Right lobe of liver (tissue), 4 donors: ENCODE measurements around the gene PPP1R3F.

Experiments used
- POLR2A ChIP-seq: fragments of 450-650 bp; IDR thresholded peaks from one replicate; pipeline ENCODE4 v1.6.1; 2017; ENCODE audit warnings: antibody characterized with exemption, mild to moderate bottlenecking
- TF ChIP-seq, protein P1 (sequence below), 4 donors: fragments of 200-600 bp in 3 of 4; fragments of 450-650 bp in 1 of 4; IDR thresholded peaks; one replicate each; pipeline versions ENCODE4 v1.5.1 to v1.8.0; 2016 to 2022; ENCODE audit warnings: antibody characterized with exemption in 4 of 4, mild to moderate bottlenecking in 2 of 4
- donor health status: DM: no; HTN: no; CAD: no.
- donor health status: DM: no; HTN: no; CAD: no.
- donor health status: DM: no; HTN: yes; CAD: no.

DNA sequence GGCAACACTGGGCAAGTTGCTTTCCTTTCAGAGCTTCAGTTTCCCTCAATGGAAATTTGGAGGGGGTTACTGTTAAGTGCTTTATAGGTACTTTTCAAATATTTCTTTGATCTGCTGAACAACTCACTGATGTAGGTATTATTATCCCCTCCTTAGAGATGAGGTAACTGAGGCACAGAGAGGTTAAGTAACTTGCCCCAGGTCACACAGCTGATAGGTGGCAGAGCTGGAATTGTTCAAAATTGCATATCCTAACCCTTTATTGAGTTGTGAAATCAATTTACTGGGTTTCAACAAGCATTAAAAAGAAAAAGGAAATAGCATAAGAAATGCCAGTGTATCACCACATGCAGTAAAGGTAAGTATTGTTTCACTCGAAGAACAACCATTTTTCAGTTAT, 6.6 kb downstream of the PPP1R3F start:
- TF ChIP-seq, protein P1, sequence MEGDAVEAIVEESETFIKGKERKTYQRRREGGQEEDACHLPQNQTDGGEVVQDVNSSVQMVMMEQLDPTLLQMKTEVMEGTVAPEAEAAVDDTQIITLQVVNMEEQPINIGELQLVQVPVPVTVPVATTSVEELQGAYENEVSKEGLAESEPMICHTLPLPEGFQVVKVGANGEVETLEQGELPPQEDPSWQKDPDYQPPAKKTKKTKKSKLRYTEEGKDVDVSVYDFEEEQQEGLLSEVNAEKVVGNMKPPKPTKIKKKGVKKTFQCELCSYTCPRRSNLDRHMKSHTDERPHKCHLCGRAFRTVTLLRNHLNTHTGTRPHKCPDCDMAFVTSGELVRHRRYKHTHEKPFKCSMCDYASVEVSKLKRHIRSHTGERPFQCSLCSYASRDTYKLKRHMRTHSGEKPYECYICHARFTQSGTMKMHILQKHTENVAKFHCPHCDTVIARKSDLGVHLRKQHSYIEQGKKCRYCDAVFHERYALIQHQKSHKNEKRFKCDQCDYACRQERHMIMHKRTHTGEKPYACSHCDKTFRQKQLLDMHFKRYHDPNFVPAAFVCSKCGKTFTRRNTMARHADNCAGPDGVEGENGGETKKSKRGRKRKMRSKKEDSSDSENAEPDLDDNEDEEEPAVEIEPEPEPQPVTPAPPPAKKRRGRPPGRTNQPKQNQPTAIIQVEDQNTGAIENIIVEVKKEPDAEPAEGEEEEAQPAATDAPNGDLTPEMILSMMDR (IDR thresholded peaks at IDR 0.05), result no peak
- no peak for TF ChIP-seq POLR2A
